Activated CD4-positive, alpha-beta T cell treated with anti-CD3 and anti-CD28 coated beads for 36 hours (primary cell): ENCODE results near the gene C1orf216. TPM values are rescaled to one million over a fixed set of nuclear protein-coding genes. Genes with fewer than 3 reads are reported as not detected.

Source experiments
- ATAC-seq: fragments of 200-7000 bp; cut with Tn5 transposase; one replicate; pipeline ENCODE4 v1.10.0; 2021; ENCODE audit warnings: mild to moderate bottlenecking, moderate library complexity
- CTCF ChIA-PET: fragments of 350-600 bp; sonication (Branson Sonifier 250); formaldehyde crosslinking; loops from one replicate; lab custom pipeline; 2021; ENCODE audit warnings: antibody characterized with exemption; lab: Charles Lee
- POLR2A ChIA-PET: fragments of 350-600 bp; sonication (Branson Sonifier 250); formaldehyde crosslinking; loops from one replicate; lab custom pipeline; 2021; ENCODE audit warnings: antibody characterized with exemption, inconsistent platforms; lab: Charles Lee
- DNase-seq: peaks from one replicate; pipeline ENCODE4 v3.0.0-alpha.2; 2020
- H3K27ac Mint-ChIP-seq: one replicate; pipeline ENCODE4 v1.8.0; 2021; ENCODE audit warnings: mixed read lengths
- H3K27me3 Mint-ChIP-seq: one replicate; pipeline ENCODE4 v1.8.0; 2021; ENCODE audit warnings: mixed read lengths
- H3K36me3 Mint-ChIP-seq: one replicate; pipeline ENCODE4 v1.8.0; 2021; ENCODE audit warnings: low read depth, mixed read lengths
- H3K4me1 Mint-ChIP-seq: one replicate; pipeline ENCODE4 v1.8.0; 2021; ENCODE audit warnings: mixed read lengths
- H3K4me3 Mint-ChIP-seq: one replicate; pipeline ENCODE4 v1.8.0; 2021; ENCODE audit warnings: mild to moderate bottlenecking, moderate library complexity, mixed read lengths
- H3K9me3 Mint-ChIP-seq: one replicate; pipeline ENCODE4 v1.8.0; 2021; ENCODE audit warnings: low read depth, mixed read lengths
- intact Hi-C, 2 experiments: fragments of 100-400 bp; cut with DNase I in 1 of 2; cut with micrococcal nuclease in 1 of 2; formaldehyde crosslinking; loops; one replicate each; pipeline versions ENCODE4 v1.14.2 to v1.15.1; 2022 to 2024; cut with DNase I, micrococcal nuclease
- total RNA-seq, 2 experiments: library from RNA; stranded (reverse); gene quantifications; one replicate each; pipeline ENCODE4 v1.2.3, GENCODE V29; 2021

Gene C1orf216
- total RNA-seq, 2 experiments from 2014 or later = 7.4 to 10.9 TPM

DNA sequence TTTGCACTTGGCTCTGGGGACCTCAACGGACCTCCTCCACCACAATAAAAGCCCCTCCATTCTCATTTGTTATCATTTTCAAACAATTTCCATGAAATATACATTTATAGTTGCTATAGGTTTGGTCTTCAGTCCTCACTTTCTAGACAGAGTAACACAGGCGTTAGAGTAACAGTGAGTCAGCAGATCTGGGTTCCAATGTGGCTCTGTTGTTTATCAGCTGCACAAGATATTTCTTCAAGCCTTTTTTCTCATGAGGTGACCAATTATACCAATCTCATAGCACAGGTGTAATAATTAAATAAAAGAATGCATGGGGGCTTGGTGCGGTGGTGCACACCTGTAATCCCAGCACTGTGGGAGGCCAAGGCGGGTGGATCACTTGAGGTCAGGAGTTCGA is 44.6 kb downstream of the C1orf216 start:
- ATAC-seq (no peak), DNase-seq (no peak)
- H3K4me1 Mint-ChIP-seq = no peaks in the 10 kb centered on the region
- H3K4me3 Mint-ChIP-seq = no peak overlapping the region
- ChIA-PET POLR2A (no interaction called here), CTCF (no interaction called here)
- peaks cover 9% of the 10 kb centered on the region for H3K27me3 Mint-ChIP-seq
- H3K9me3 Mint-ChIP-seq = no peaks in the 10 kb centered on the region
- no peaks in the 10 kb centered on the region for H3K36me3 Mint-ChIP-seq
- no peak overlapping the region for H3K27ac Mint-ChIP-seq
- intact Hi-C loops = no loop called here

DNA sequence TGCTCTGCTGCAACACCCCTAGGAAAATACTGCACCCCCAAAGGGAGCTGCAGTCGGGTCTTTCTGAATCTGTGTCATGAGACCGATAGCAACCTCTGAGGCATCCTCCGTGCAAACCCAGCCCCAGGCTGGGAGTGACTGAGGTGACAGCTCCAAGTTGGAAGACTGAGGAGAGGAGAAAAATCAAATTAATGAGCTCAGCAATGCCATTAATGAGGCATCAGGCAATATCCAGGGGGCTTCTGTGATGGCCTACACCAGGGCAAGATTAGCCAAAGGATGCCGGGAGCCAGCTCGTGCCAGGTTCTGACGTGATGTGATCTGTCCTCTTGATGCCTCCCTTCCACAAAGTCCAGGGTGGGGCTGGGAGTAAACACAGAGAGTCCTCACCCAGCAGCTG is 46.6 kb downstream of the C1orf216 start:
- CTCF ChIA-PET = interaction anchor here (0.9 kb wide), 1 partner anchor 103 kb away, joined by 3 read pairs; no protein-coding TSS in a partner anchor
- Mint-ChIP-seq H3K36me3 (no peaks in the 10 kb centered on the region), H3K4me3 (no peak overlapping the region), H3K4me1 (no peaks in the 10 kb centered on the region), H3K9me3 (no peaks in the 10 kb centered on the region), H3K27me3 (peaks cover 7% of the 10 kb centered on the region), H3K27ac (no peak overlapping the region)
- POLR2A ChIA-PET = no interaction called here
- no peak for DNase-seq
- ATAC-seq = no peak
- intact Hi-C loops = no loop called here

DNA sequence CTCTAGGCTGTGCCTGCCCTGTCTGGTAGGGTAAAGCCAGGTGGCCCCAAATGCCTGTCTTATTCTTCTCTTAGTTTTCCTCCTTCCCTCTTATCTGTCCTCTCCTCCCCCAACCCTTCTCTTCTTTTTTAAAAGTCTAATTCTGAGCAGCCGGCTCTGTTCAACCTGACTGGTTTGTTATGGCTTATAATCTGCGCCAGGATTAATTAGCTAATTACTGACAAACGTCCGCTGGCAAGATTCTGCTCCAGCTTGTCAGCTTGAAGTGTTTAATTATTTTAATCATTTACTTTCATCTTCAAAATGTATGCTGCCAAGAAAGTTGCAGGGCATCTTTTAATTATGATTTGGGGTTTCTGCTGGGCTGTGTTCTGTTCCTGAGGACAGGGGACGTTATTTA is 50.2 kb downstream of the C1orf216 start:
- no peak for DNase-seq
- Mint-ChIP-seq H3K4me3 (no peak overlapping the region), H3K27ac (no peak overlapping the region), H3K4me1 (no peaks in the 10 kb centered on the region), H3K36me3 (no peaks in the 10 kb centered on the region), H3K27me3 (peaks cover 14% of the 10 kb centered on the region), H3K9me3 (no peaks in the 10 kb centered on the region)
- ChIA-PET POLR2A (no interaction called here), CTCF (interaction anchor here (0.6 kb wide), 1 partner anchor 11 kb away, joined by 3 read pairs; no protein-coding TSS in a partner anchor)
- ATAC-seq = no peak
- intact Hi-C loops = no loop called here

DNA sequence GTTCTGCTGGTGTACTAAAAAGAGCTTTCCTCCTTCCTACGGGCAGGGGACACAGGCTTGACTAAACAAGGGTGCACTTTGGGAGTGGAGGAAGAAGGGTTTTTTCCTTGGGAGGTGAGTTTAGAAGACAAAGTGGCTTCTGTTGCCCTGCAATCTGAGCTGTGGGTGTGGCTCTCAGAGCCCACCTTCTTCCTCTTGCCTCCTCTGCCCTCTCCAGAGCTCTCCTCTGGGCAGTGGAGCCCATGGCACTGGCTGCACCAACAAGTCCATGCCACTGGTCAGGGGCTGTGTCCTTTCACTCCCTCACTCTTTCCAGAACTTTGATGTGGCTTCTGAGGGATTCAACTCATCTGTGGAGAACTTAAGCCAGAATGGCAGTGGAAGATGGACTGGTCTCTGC is 51.8 kb downstream of the C1orf216 start:
- no peaks in the 10 kb centered on the region for H3K36me3 Mint-ChIP-seq
- no peak overlapping the region for H3K4me3 Mint-ChIP-seq
- DNase-seq = no peak
- H3K27ac Mint-ChIP-seq = no peak overlapping the region
- ChIA-PET POLR2A (no interaction called here), CTCF (interaction anchor here (0.6 kb wide), 1 partner anchor 768 kb away, joined by 3 read pairs; no protein-coding TSS in a partner anchor)
- no peak for ATAC-seq
- intact Hi-C loops = no loop called here
- no peaks in the 10 kb centered on the region for H3K4me1 Mint-ChIP-seq
- no peaks in the 10 kb centered on the region for H3K9me3 Mint-ChIP-seq
- peaks cover 7% of the 10 kb centered on the region for H3K27me3 Mint-ChIP-seq

DNA sequence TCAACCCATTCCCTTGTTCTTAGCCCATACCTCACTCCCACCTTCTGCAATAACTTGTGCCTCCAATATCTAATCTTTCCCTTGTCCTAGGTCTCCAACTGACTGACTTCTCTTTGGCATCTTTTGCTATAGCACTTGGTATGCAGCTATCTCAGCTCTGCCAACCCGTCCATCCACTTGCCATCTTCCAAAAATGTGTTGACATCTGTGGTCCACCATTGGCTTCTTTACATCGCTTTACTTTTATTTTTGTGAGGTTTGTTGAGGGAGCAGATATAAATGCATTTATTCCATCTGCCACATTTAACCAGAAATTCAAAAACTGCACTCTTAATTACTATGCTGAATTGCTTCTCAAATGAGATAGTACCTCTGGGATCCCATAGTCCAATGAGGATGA is 52.5 kb downstream of the C1orf216 start:
- H3K9me3 Mint-ChIP-seq = no peaks in the 10 kb centered on the region
- POLR2A ChIA-PET = no interaction called here
- H3K4me1 Mint-ChIP-seq = no peaks in the 10 kb centered on the region
- H3K27ac Mint-ChIP-seq = no peak overlapping the region
- peaks cover 9% of the 10 kb centered on the region for H3K27me3 Mint-ChIP-seq
- DNase-seq = no peak
- no peaks in the 10 kb centered on the region for H3K36me3 Mint-ChIP-seq
- intact Hi-C loops = no loop called here
- CTCF ChIA-PET = no interaction called here
- no peak for ATAC-seq
- no peak overlapping the region for H3K4me3 Mint-ChIP-seq

Other genes starting within 250 kb of the C1orf216 start
- gene KIAA0319L, start 161.5 kb downstream of the C1orf216 start, total RNA-seq = 10 to 100 TPM; 26.5 to 28.1 TPM
- gene NCDN, start 161.1 kb downstream of the C1orf216 start, total RNA-seq = 10 to 100 TPM; 21.1 to 23.4 TPM
- under 1 TPM; 0.53 to 0.58 TPM for gene TFAP2E, start 145.6 kb downstream of the C1orf216 start, total RNA-seq
- gene PSMB2, start 77.4 kb downstream of the C1orf216 start, total RNA-seq = 100 to 1,000 TPM in 1 of 2 experiments, 10 to 100 TPM in 1; 97.1 to 125 TPM
- 10 to 100 TPM; 45.7 to 57.8 TPM for gene CLSPN, start 51.1 kb upstream of the C1orf216 start, total RNA-seq
- 10 to 100 TPM in 1 of 2 experiments, 1 to 10 TPM in 1; 4.1 to 10.1 TPM for gene AGO4, start 89.1 kb upstream of the C1orf216 start, total RNA-seq
- 10 to 100 TPM; 31.5 to 34.6 TPM for gene AGO1, start 164.3 kb upstream of the C1orf216 start, total RNA-seq
- 10 to 100 TPM; 23.3 to 33.8 TPM for gene AGO3, start 212.2 kb upstream of the C1orf216 start, total RNA-seq